ENCODE data around the gene SYCP2L. TPM values are rescaled to one million over a fixed set of nuclear protein-coding genes. Genes with fewer than 3 reads are reported as not detected.

Gene SYCP2L
- total RNA-seq, 4 donors from 2014 or later = 0.07 to 0.82 (median 0.29) TPM; not detected in 1

GRCh38 chr6:10963113-10963512, 76.3 kb downstream of the SYCP2L start:
- no peak for ATAC-seq
- intact Hi-C loops (cut with DNase I; ENCODE audit: low total_unique reads) (no loop called here), in situ Hi-C loops (cut with MboI; ENCODE audit: low sequenced_read_pairs in 4 of 4) (no loop called here)
- no peak for TF ChIP-seq POLR2A (IDR thresholded peaks at IDR 0.05)
- TF ChIP-seq CTCF (IDR thresholded peaks at IDR 0.05 in 4 of 5, conservative IDR thresholded peaks at IDR 0.05 in 1 of 5) = no peak
- Histone ChIP-seq H3K27me3 (no peaks in the 10 kb centered on the region), H3K36me3 (no peaks in the 10 kb centered on the region), H3K9me3 (no peaks in the 10 kb centered on the region), H3K27ac (no peak overlapping the region), H3K4me3 (no peak overlapping the region), H3K4me1 (no peaks in the 10 kb centered on the region)
- no peak for DNase-seq

- ATAC-seq (no peak), DNase-seq (no peak)
- Histone ChIP-seq H3K9me3 (no peaks in the 10 kb centered on the region), H3K4me1 (no peaks in the 10 kb centered on the region), H3K4me3 (no peak overlapping the region), H3K36me3 (no peaks in the 10 kb centered on the region), H3K27me3 (no peaks in the 10 kb centered on the region), H3K27ac (no peak overlapping the region)
- in situ Hi-C loops (cut with MboI; ENCODE audit: low sequenced_read_pairs in 4 of 4) = no loop called here
- TF ChIP-seq CTCF (IDR thresholded peaks at IDR 0.05 in 4 of 5, conservative IDR thresholded peaks at IDR 0.05 in 1 of 5) (no peak), POLR2A (IDR thresholded peaks at IDR 0.05) (no peak)
- intact Hi-C loops (cut with DNase I; ENCODE audit: low total_unique reads) = no loop called here
Measured at GRCh38 chr6:10964684-10965083, 77.8 kb downstream of the SYCP2L start.

- H3K4me1 ChIP-seq = no peaks in the 10 kb centered on the region
- intact Hi-C loops (cut with DNase I; ENCODE audit: low total_unique reads) = no loop called here
- H3K27me3 ChIP-seq = no peaks in the 10 kb centered on the region
- H3K27ac ChIP-seq = no peak overlapping the region
- TF ChIP-seq POLR2A (IDR thresholded peaks at IDR 0.05) = no peak
- no peak for TF ChIP-seq CTCF (IDR thresholded peaks at IDR 0.05 in 4 of 5, conservative IDR thresholded peaks at IDR 0.05 in 1 of 5)
- in situ Hi-C loops (cut with MboI; ENCODE audit: low sequenced_read_pairs in 4 of 4) = no loop called here
- DNase-seq (no peak), ATAC-seq (no peak)
- no peaks in the 10 kb centered on the region for H3K36me3 ChIP-seq
- no peaks in the 10 kb centered on the region for H3K9me3 ChIP-seq
- no peak overlapping the region for H3K4me3 ChIP-seq
Measured at GRCh38 chr6:10968776-10969175, 81.9 kb downstream of the SYCP2L start.

GRCh38 chr6:10970731-10971130, 83.9 kb downstream of the SYCP2L start:
- Histone ChIP-seq H3K9me3 (no peaks in the 10 kb centered on the region), H3K4me3 (no peak overlapping the region), H3K36me3 (no peaks in the 10 kb centered on the region), H3K27ac (no peak overlapping the region), H3K4me1 (no peaks in the 10 kb centered on the region), H3K27me3 (no peaks in the 10 kb centered on the region)
- intact Hi-C loops (cut with DNase I; ENCODE audit: low total_unique reads) = no loop called here
- DNase-seq = no peak
- ATAC-seq = no peak
- in situ Hi-C loops (cut with MboI; ENCODE audit: low sequenced_read_pairs in 4 of 4) = no loop called here
- TF ChIP-seq POLR2A (IDR thresholded peaks at IDR 0.05) = no peak
- TF ChIP-seq CTCF (IDR thresholded peaks at IDR 0.05 in 4 of 5, conservative IDR thresholded peaks at IDR 0.05 in 1 of 5) = no peak

GRCh38 chr6:10972196-10972595, 85.3 kb downstream of the SYCP2L start:
- Histone ChIP-seq H3K27ac (no peak overlapping the region), H3K36me3 (no peaks in the 10 kb centered on the region), H3K4me3 (no peak overlapping the region), H3K4me1 (no peaks in the 10 kb centered on the region), H3K27me3 (no peaks in the 10 kb centered on the region), H3K9me3 (no peaks in the 10 kb centered on the region)
- TF ChIP-seq CTCF (IDR thresholded peaks at IDR 0.05 in 4 of 5, conservative IDR thresholded peaks at IDR 0.05 in 1 of 5) (no peak), POLR2A (IDR thresholded peaks at IDR 0.05) (no peak)
- intact Hi-C loops (cut with DNase I; ENCODE audit: low total_unique reads) (no loop called here), in situ Hi-C loops (cut with MboI; ENCODE audit: low sequenced_read_pairs in 4 of 4) (no loop called here)
- ATAC-seq (no peak), DNase-seq (no peak)
